GM19043 (cell line): ENCODE data around the gene UFL1.

ENCODE experiments used
- ATAC-seq: cut with Tn5 transposase; IDR thresholded peaks from one replicate; pipeline ENCODE4 v1.9.1; 2021; ENCODE audit warnings: low read depth; ENCODE audit not compliant: unreplicated experiment

Gene UFL1

DNA sequence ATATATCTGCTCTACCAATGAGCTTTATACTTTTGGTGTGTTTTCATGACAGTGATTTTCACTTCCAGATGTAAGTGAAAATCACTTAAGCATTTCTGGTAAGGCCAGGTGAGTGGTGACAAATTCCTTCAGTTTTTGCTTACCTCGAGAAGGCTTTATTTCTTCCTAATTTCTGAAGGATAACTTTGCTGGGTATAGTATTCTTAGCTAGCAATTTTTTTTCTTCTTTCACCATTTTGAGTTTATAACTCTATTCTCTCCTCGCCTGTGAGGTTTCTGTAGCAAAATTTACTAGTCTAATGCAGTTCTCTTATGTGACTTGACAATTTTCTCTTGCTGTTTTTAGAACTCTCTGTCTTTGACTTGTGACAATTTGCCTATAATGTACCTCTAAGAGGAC is 48.4 kb downstream of the UFL1 start:
- ATAC-seq: no peak

DNA sequence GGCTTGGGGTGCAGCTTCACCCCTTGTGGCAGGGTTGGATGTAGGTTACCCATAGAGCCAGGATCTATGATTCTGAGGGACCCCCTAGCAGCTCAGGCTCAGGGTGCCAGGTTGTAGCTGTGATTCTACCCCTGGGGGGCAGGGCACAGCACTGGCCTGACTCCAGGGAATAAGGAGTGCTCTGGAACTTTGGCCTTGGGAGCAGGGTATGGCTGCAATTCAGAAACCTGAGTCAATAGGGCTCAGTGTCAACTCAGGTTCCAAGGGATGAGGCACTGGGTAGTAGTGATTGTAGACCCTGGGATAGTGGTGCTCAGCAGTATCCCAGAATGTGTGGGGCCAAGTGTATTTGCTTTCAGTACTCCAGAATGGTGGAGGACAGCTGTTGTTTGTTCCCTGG is 49.9 kb downstream of the UFL1 start:
- no peak for ATAC-seq

DNA sequence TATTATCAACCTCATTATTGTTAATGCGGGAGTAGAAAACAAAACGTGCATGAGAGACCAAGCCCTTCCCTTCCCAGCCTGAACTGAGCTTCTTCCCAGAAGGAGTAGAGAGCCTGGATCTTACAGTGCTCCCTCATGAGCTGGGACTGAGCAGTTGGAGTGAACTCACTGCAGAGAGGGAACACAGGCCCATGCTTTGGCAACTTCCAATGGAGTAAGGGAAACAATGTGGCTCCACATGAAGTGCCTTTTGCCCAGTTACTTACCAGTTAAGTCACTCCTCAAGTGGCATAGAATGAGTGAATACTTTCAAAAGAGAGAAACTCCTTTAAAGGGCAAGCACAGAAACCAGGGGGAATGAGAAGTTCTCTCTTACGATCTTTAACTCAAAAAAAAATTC is 53.8 kb downstream of the UFL1 start:
- no peak for ATAC-seq

DNA sequence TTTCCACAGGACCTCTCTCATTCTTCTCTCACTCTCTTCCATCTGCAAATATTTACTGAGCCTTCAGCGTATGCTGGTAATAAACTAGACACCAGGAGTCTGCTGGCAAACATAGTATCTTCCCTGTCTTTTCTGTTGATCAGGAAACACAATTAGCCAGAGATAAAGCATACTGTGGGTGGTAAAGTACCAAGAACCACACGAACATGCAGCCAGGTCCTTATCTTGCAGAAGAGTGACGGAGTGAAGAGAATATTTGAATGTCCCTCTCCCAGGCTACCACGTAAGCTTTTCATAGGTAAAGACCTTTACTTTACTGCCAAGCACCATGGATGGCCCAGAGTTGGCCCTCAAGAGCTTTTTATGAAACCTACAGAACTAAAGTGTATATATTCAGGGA is 54.6 kb downstream of the UFL1 start:
- no peak for ATAC-seq

DNA sequence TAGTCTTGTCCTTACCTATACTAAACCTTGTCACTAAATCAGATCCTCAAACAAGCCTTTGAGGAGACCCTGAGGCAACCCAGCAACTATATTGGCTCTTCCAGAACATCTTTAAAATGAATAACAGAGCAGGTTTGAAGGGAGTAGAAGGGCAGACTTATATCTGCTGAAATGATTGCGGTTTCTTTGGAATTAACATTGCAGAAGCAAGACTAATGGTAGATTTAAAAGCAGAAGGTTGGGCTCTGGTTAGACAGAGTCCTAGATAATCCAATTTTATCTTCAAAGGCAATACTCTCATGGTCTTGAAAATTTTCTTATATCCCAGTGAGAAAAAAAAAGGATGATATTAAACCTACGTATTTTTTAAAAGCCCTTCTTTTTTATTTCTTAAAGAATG is 60.4 kb downstream of the UFL1 start:
- no peak for ATAC-seq

DNA sequence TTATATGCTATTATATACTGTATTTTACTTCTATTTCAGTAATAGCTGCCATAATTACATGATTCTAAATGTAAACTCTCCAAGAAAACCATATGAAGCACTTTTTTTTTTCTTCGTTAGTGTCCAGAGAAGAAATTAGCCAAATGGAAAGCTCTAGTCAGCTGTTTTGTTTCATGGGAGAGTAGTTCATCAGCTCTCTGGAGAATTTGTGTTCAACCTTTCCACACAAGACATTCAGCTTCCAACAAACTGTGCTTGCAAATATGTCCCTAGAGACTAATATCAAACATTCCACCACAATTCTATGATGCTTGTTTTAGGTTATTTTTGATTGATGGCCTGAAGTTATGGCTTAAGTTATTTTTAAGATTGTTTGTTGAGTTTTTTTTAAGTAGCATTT is 60.8 kb downstream of the UFL1 start:
- no peak for ATAC-seq

DNA sequence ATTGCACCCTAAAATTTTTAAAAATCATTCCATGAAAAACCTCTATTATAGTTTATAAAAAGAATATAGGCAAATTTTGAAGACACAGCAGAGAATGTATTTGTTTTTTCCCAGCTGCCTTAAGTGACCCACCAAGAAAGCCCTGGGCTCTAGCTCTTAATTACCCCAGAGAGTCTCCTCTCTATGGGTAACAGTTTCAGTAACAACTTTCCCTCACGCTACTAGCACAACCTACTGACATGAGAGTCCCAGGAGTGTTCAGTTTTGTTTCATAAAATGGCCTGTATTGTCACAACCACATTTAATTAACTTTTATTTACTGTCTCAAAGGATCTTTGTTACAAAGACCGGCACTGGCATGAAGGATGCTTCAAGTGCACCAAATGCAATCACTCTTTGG is 82.8 kb downstream of the UFL1 start:
- ATAC-seq: no peak
